K562 (cell line): ENCODE data around the gene ZDHHC5. TPM values are rescaled to one million over a fixed set of nuclear protein-coding genes. Genes with fewer than 3 reads are reported as not detected.

Experiments
- ATAC-seq: fragments of 200-7000 bp; cut with Tn5 transposase; 3 replicates; pipeline ENCODE4 v1.9.1; 2020; ENCODE audit warnings: moderate library complexity
- BruUV-seq: library from RNA; stranded (reverse); fragments of 400-500 nt; replicated peaks from 2 replicates; lab custom pipeline; 2021; lab: Mats Ljungman, UMichigan
- CTCF ChIA-PET: fragments of 300-600 bp; formaldehyde crosslinking; extraction: SDS; loops from one replicate; lab custom pipeline; 2021; ENCODE audit warnings: low intra/inter-chr PET ratio; lab: Yijun Ruan, JAX
- POLR2A ChIA-PET: fragments of 300-600, 350-650 bp; sonication (Branson Sonifier 250); formaldehyde crosslinking; extraction: SDS; loops from one replicate; lab custom pipeline; 2021; ENCODE audit warnings: antibody characterized with exemption, inconsistent platforms; lab: Yijun Ruan, JAX
- DNase-seq, 4 experiments: peaks; one replicate each; pipeline versions ENCODE4 v3.0.0 to v3.0.0-alpha.2; 2011 to 2018; ENCODE audit warnings: low spot score in 3 of 4, mixed read lengths in 3 of 4; ENCODE audit errors: extremely low read depth in 1 of 4
- FAIRE-seq: peaks from 2 replicates; lab custom pipeline; 2011; peaks lifted over from hg19 to GRCh38; lab: Jason Lieb, UNC
- H2AFZ ChIP-seq: 2 replicates; pipeline ENCODE4 v1.6.0; 2011; ENCODE audit warnings: low read depth, low read length, control low read depth, inconsistent platforms
- H3K27ac ChIP-seq: fragments of 200-600 bp; 3 replicates; pipeline ENCODE4 v1.8.0; 2011; ENCODE audit warnings: low read depth, mild to moderate bottlenecking, control low read depth, inconsistent platforms, low read length, moderate library complexity, mixed read lengths; ENCODE audit errors: extremely low read depth
- H3K27me3 ChIP-seq, 2 experiments: fragments of 300-600 bp in 1 of 2; 2 replicates in 1 of 2; 3 replicates in 1 of 2; pipeline versions ENCODE4 v1.6.0 to v1.8.0; 2011; ENCODE audit warnings: inconsistent platforms in 2 of 2, low read length in 2 of 2, mild to moderate bottlenecking in 1 of 2, mixed read lengths in 1 of 2, moderate library complexity in 1 of 2; ENCODE audit not compliant: control insufficient read depth in 2 of 2, insufficient read depth in 2 of 2
- H3K36me3 ChIP-seq: fragments of 300-600 bp; 3 replicates; pipeline ENCODE4 v1.8.0; 2011; ENCODE audit warnings: mild to moderate bottlenecking, low read length, inconsistent platforms; ENCODE audit not compliant: control insufficient read depth, insufficient read depth
- H3K4me1 ChIP-seq, 2 experiments: fragments of 200-600 bp in 1 of 2; replicated peaks in 1 of 2; 2 replicates in 1 of 2; 3 replicates in 1 of 2; pipeline versions ENCODE4 v1.5.1 to v1.8.0; 2011; ENCODE audit warnings: inconsistent platforms in 2 of 2, low read length in 2 of 2, mild to moderate bottlenecking in 1 of 2, mixed read lengths in 1 of 2, moderate library complexity in 1 of 2; ENCODE audit not compliant: control insufficient read depth in 2 of 2, insufficient read depth in 2 of 2
- H3K4me2 ChIP-seq: 2 replicates; pipeline ENCODE4 v1.6.1; 2011; ENCODE audit warnings: low read length, control low read depth, inconsistent platforms, mixed read lengths; ENCODE audit not compliant: insufficient read depth
- H3K4me3 ChIP-seq: fragments of 200-600 bp; sonication (generic), shearing (Covaris generic); 2 replicates; pipeline ENCODE4 v1.5.1; 2016; ENCODE audit warnings: control low read depth, inconsistent platforms
- H3K79me2 ChIP-seq: fragments of 200-600 bp; 3 replicates; pipeline ENCODE4 v1.8.0; 2011; ENCODE audit warnings: low read length, inconsistent platforms; ENCODE audit not compliant: control insufficient read depth, insufficient read depth
- H3K9ac ChIP-seq, 2 experiments: 2 replicates each; pipeline versions ENCODE4 v1.6.0 to v1.6.1; 2011; ENCODE audit warnings: low read depth in 2 of 2, low read length in 2 of 2, control low read depth in 1 of 2, inconsistent platforms in 1 of 2, mild to moderate bottlenecking in 1 of 2, mixed read lengths in 1 of 2; ENCODE audit not compliant: insufficient read depth in 1 of 2
- H3K9me1 ChIP-seq: one replicate; pipeline ENCODE4 v1.6.0; 2011; ENCODE audit warnings: inconsistent platforms, mild to moderate bottlenecking, low read length, moderate library complexity; ENCODE audit not compliant: control insufficient read depth, insufficient read depth
- H3K9me3 ChIP-seq: replicated peaks from 2 replicates; pipeline ENCODE4 v1.5.1; 2011; ENCODE audit warnings: low read depth, low read length, inconsistent platforms; ENCODE audit not compliant: control insufficient read depth, insufficient read depth
- H4K20me1 ChIP-seq: replicated peaks from 2 replicates; pipeline ENCODE4 v1.6.1; 2011; ENCODE audit warnings: low read length, inconsistent platforms, mixed read lengths; ENCODE audit not compliant: control insufficient read depth, insufficient read depth
- BRF1 ChIP-seq: IDR thresholded peaks from 3 replicates; pipeline ENCODE4 v1.6.1; 2011; ENCODE audit warnings: borderline replicate concordance, mild to moderate bottlenecking; ENCODE audit not compliant: insufficient read length; ENCODE audit errors: extremely low read depth
- CBX2 ChIP-seq: fragments of 200-600 bp; sonication (generic); IDR thresholded peaks from one replicate; pipeline ENCODE4 v1.6.1; 2012; ENCODE audit warnings: mild to moderate bottlenecking, low read length, inconsistent platforms; ENCODE audit not compliant: insufficient read depth, poor library complexity, severe bottlenecking
- CEBPB ChIP-seq: fragments of 450-650 bp; IDR thresholded peaks from 2 replicates; pipeline ENCODE4 v1.6.1; 2016; ENCODE audit warnings: missing genetic modification characterization, missing compliant biosample characterization
- CEBPG ChIP-seq, 3 experiments: fragments of 200-800 bp in 1 of 3; sonication (Bioruptor generic) in 1 of 3; sonication (generic) in 1 of 3; formaldehyde crosslinking in 1 of 3; IDR thresholded peaks in 2 of 3; conservative IDR thresholded peaks in 1 of 3; 2 replicates each; pipeline versions ENCODE4 v1.6.1 to v1.8.0; 2016 to 2022; ENCODE audit warnings: missing compliant biosample characterization in 2 of 3, missing genetic modification characterization in 2 of 3, mild to moderate bottlenecking in 1 of 3, missing genetic modification reagents in 1 of 3
- CUX1 ChIP-seq: fragments of 200-800 bp; sonication (Bioruptor generic); IDR thresholded peaks from 2 replicates; pipeline ENCODE4 v1.6.1; 2016; ENCODE audit warnings: missing genetic modification characterization, missing compliant biosample characterization
- ETV1 ChIP-seq: fragments of 450-650 bp; conservative IDR thresholded peaks from 2 replicates; pipeline ENCODE4 v1.6.1; 2016; ENCODE audit warnings: missing genetic modification characterization, control low read depth, low read depth, missing compliant biosample characterization
- FIP1L1 ChIP-seq: fragments of 200-400 bp; formaldehyde crosslinking; IDR thresholded peaks from 2 replicates; pipeline ENCODE4 v1.6.1; 2018; ENCODE audit warnings: mild to moderate bottlenecking, low read depth, low read length; ENCODE audit not compliant: poor library complexity, severe bottlenecking
- GABPB2 ChIP-seq: fragments of 250-450 bp; sonication (Bioruptor Pico); conservative IDR thresholded peaks from 2 replicates; pipeline ENCODE4 v1.5.1; 2021; ENCODE audit warnings: mild to moderate bottlenecking
- HNRNPK ChIP-seq: fragments of 200-400 bp; formaldehyde crosslinking; IDR thresholded peaks from one replicate; pipeline ENCODE4 v1.6.1; 2018; ENCODE audit warnings: mild to moderate bottlenecking, low read depth, low read length; ENCODE audit not compliant: poor library complexity, severe bottlenecking
- HNRNPLL ChIP-seq: fragments of 200-400 bp; formaldehyde crosslinking; IDR thresholded peaks from 2 replicates; pipeline ENCODE4 v1.6.1; 2017; ENCODE audit warnings: low read length, low read depth, mild to moderate bottlenecking; ENCODE audit not compliant: poor library complexity, severe bottlenecking
- HSF4 ChIP-seq: fragments of 250-450 bp; sonication (Bioruptor Pico); IDR thresholded peaks from 2 replicates; pipeline ENCODE4 v2.1.2; 2022; ENCODE audit warnings: mild to moderate bottlenecking, moderate library complexity, borderline replicate concordance
- PRMT5 ChIP-seq: sonication (generic); formaldehyde crosslinking; IDR thresholded peaks from 2 replicates; pipeline ENCODE4 v1.5.0; 2020; ENCODE audit warnings: missing genetic modification reagents
- TCF15 ChIP-seq: fragments of 250-450 bp; sonication (Bioruptor Pico); IDR thresholded peaks from 2 replicates; pipeline ENCODE4 v1.8.0; 2022; ENCODE audit warnings: moderate library complexity, mild to moderate bottlenecking, inconsistent platforms
- ZBTB7A ChIP-seq: IDR thresholded peaks from 2 replicates; pipeline ENCODE4 v1.6.1; 2011; ENCODE audit warnings: low read depth, mild to moderate bottlenecking, low read length, moderate library complexity, borderline replicate concordance; ENCODE audit not compliant: control insufficient read depth
- ZNF143 ChIP-seq: sonication (generic); formaldehyde crosslinking; IDR thresholded peaks from 2 replicates; pipeline ENCODE4 v1.9.0; 2022; ENCODE audit warnings: mild to moderate bottlenecking, missing genetic modification reagents
- ZNF586 ChIP-seq: fragments of 450-650 bp; formaldehyde crosslinking; conservative IDR thresholded peaks from 2 replicates; pipeline ENCODE4 v1.4.0; 2020; ENCODE audit warnings: mild to moderate bottlenecking, moderate library complexity
- WGBS: fragments of 100-300 bp; shearing (Covaris generic); methylation state at CpG from one replicate; pipeline ENCODE4 v1.1.6; 2016; ENCODE audit warnings: low coverage, mixed read lengths; ENCODE audit not compliant: insufficient coverage; ENCODE audit errors: missing lambda C conversion rate; 5-methylcytosine and 5-hydroxymethylcytosine counted together
- in situ Hi-C: fragments of 300-500 bp; cut with MboI; formaldehyde crosslinking; loops from 4 replicates; pipeline ENCODE4 v1.15.0; 2018; ENCODE audit warnings: inconsistent platforms, mixed read lengths
- intact Hi-C: fragments of 100-400 bp; cut with micrococcal nuclease; formaldehyde crosslinking; loops from 2 replicates; pipeline ENCODE4 v1.14.2; 2022
- polyA plus RNA-seq, 8 experiments: library from polyadenylated mRNA; depleted of rRNA in 4 of 8; stranded (reverse) in 5 of 8; unstranded in 3 of 8; fragments of >200 nt; fragmentation: Nextera tagmentation in 2 of 8; fragmentation: Illumina TruSeq in 1 of 8; extraction: Ambion mirVana in 2 of 8; extraction: Trizol in 1 of 8; gene quantifications; 2 replicates each; pipeline versions ENCODE4 v1.2.1 to v1.2.3, GENCODE V29; 2011 to 2014; ENCODE audit warnings: inconsistent platforms in 1 of 8, missing spikeins in 1 of 8
- total RNA-seq, 7 experiments: library from RNA; depleted of rRNA in 6 of 7; stranded (reverse); fragments of >200 nt in 6 of 7; fragmentation: Illumina TruSeq in 2 of 7; extraction: Trizol in 2 of 7; gene quantifications; 2 replicates each; pipeline versions ENCODE4 v1.2.1 to v1.2.3, GENCODE V29; 2011 to 2021; ENCODE audit warnings: low replicate concordance in 1 of 7

Gene ZDHHC5
- total and polyA plus RNA-seq, 9 of the 15 experiments (the other 6 are each of a cell fraction or from before 2014, with no cell fraction given), result 3.8 to 64.2 (median 35.9) TPM

- Histone ChIP-seq H2AFZ (no peak overlapping the region), H3K4me3 (no peak overlapping the region), H3K27ac (no peak overlapping the region), H3K4me2 (no peak overlapping the region), H3K36me3 (peaks cover 28% of the 10 kb centered on the region; the same call in 2 of the 3 replicates), H3K9me3 (no peaks in the 10 kb centered on the region; the same call in 1 of the 2 replicates), H3K4me1 (peaks cover 9% of the 10 kb centered on the region in 2 experiments; a peak in 3 of 5 replicates), H3K9ac (no peak overlapping the region), H3K9me1 (no peaks in the 10 kb centered on the region), H3K79me2 (peaks cover 53% of the 10 kb centered on the region), H3K27me3 (no peaks in the 10 kb centered on the region), H4K20me1 (0 out of 2 replicates have a peak, but pooled peaks cover 4% of the 10 kb centered on the region)
- no TSS peak for BruUV-seq
- no peak for ATAC-seq
- CTCF ChIA-PET, result no interaction called here
- no peak for FAIRE-seq
- in situ Hi-C loops (no loop called here), intact Hi-C loops (no loop called here)
- POLR2A ChIA-PET, result interaction anchor here (0.9 to 1.2 kb wide), 3 partner anchors 12 to 32 kb away, joined by 3 to 5 read pairs (median 3); partner anchors contain the start of gene SELENOH
- DNase-seq, result no peak
- WGBS, result 84% methylated on average over 5 of the region's 5 CpGs
- TF ChIP-seq CEBPG (CRISPR knock-in tag; IDR thresholded peaks at IDR 0.05), result no peak
- TF ChIP-seq CEBPG (tag; conservative IDR thresholded peaks at IDR 0.05 in 1 of 2, IDR thresholded peaks at IDR 0.05 in 1 of 2), result peak; percentile 47 to 61; a peak in 3 of 4 replicates
- no peak for TF ChIP-seq GABPB2 (CRISPR knock-in tag)
- no peak for TF ChIP-seq BRF1
- TF ChIP-seq CBX2, result no peak
- no peak for TF ChIP-seq PRMT5 (CRISPR knock-in tag)
- no peak for TF ChIP-seq TCF15 (CRISPR knock-in tag)
- TF ChIP-seq CEBPB, result peak; percentile 84
- no peak for TF ChIP-seq CUX1
- TF ChIP-seq FIP1L1, result no peak
- TF ChIP-seq ZBTB7A, result no peak
- TF ChIP-seq HSF4 (CRISPR knock-in tag), result no peak
- no peak for TF ChIP-seq HNRNPK
- TF ChIP-seq ETV1 (tag), result no peak
- TF ChIP-seq ZNF143 (CRISPR knock-in tag), result no peak
- no peak for TF ChIP-seq ZNF586 (CRISPR knock-in tag)
- TF ChIP-seq HNRNPLL, result no peak
Measured at GRCh38 chr11:57709802-57710367, 42.0 kb downstream of the ZDHHC5 start.
